K562 (cell line): ENCODE measurements around the gene ATAD3C. TPM values are rescaled to one million over a fixed set of nuclear protein-coding genes. Genes with fewer than 3 reads are reported as not detected.

Source experiments
- CBFA2T2 ChIP-seq: fragments of 450-650 bp; conservative IDR thresholded peaks from 2 replicates; pipeline ENCODE4 v1.6.1; 2017; ENCODE audit warnings: mild to moderate bottlenecking
- DACH1 ChIP-seq: fragments of 450-650 bp; IDR thresholded peaks from 2 replicates; pipeline ENCODE4 v1.6.1; 2018; ENCODE audit not compliant: partially characterized antibody
- DIDO1 ChIP-seq: fragments of 450-650 bp; IDR thresholded peaks from 2 replicates; pipeline ENCODE4 v1.6.1; 2016; ENCODE audit warnings: low read depth, missing biosample characterization, missing genetic modification characterization
- HMG20A ChIP-seq: fragments of 450-650 bp; formaldehyde crosslinking; conservative IDR thresholded peaks from 2 replicates; pipeline ENCODE4 v1.4.0; 2020; ENCODE audit warnings: mild to moderate bottlenecking, mixed read lengths
- NCOA6 ChIP-seq: fragments of 450-650 bp; IDR thresholded peaks from 2 replicates; pipeline ENCODE4 v1.6.1; 2017; ENCODE audit warnings: mild to moderate bottlenecking
- PCBP1 ChIP-seq: fragments of 200-400 bp; formaldehyde crosslinking; IDR thresholded peaks from 2 replicates; pipeline ENCODE4 v1.6.1; 2018; ENCODE audit warnings: mild to moderate bottlenecking, low read depth, low read length; ENCODE audit not compliant: poor library complexity, severe bottlenecking
- PCBP2 ChIP-seq: fragments of 200-400 bp; formaldehyde crosslinking; IDR thresholded peaks from 2 replicates; pipeline ENCODE4 v1.6.1; 2018; ENCODE audit warnings: low read length, low read depth, mild to moderate bottlenecking, moderate library complexity; ENCODE audit not compliant: poor library complexity, severe bottlenecking
- PHF20 ChIP-seq: fragments of 450-650 bp; IDR thresholded peaks from 2 replicates; pipeline ENCODE4 v1.6.1; 2018; ENCODE audit not compliant: partially characterized antibody
- PHF21A ChIP-seq: fragments of 450-650 bp; IDR thresholded peaks from 2 replicates; pipeline ENCODE4 v1.6.1; 2017; ENCODE audit warnings: low read depth, borderline replicate concordance
- RAD51 ChIP-seq: fragments of 450-650 bp; IDR thresholded peaks from 2 replicates; pipeline ENCODE4 v1.7.1; 2016; ENCODE audit warnings: low read depth, mild to moderate bottlenecking, borderline replicate concordance
- SAFB ChIP-seq: fragments of 200-400 bp; formaldehyde crosslinking; IDR thresholded peaks from 2 replicates; pipeline ENCODE4 v1.6.1; 2017; ENCODE audit warnings: low read depth, low read length, borderline replicate concordance
- SAFB2 ChIP-seq: fragments of 200-400 bp; formaldehyde crosslinking; IDR thresholded peaks from 2 replicates; pipeline ENCODE4 v1.6.1; 2018; ENCODE audit warnings: borderline replicate concordance, low read length, low read depth, moderate library complexity; ENCODE audit not compliant: severe bottlenecking
- TBP ChIP-seq: optimal IDR thresholded peaks from 2 replicates; pipeline ENCODE3; 2011; ENCODE audit warnings: low read depth, low read length, improper control_type of control experiment
- ZNF3 ChIP-seq: fragments of 250-450 bp; sonication (Bioruptor Pico); IDR thresholded peaks from 2 replicates; pipeline ENCODE4 v1.5.0; 2021; ENCODE audit warnings: mild to moderate bottlenecking, moderate library complexity
- polyA plus RNA-seq, 8 experiments: library from polyadenylated mRNA; depleted of rRNA in 4 of 8; stranded (reverse) in 5 of 8; unstranded in 3 of 8; fragments of >200 nt; fragmentation: Nextera tagmentation in 2 of 8; fragmentation: Illumina TruSeq in 1 of 8; extraction: Ambion mirVana in 2 of 8; extraction: Trizol in 1 of 8; gene quantifications; 2 replicates each; pipeline versions ENCODE4 v1.2.1 to v1.2.3, GENCODE V29; 2011 to 2014; ENCODE audit warnings: inconsistent platforms in 1 of 8, missing spikeins in 1 of 8
- total RNA-seq, 7 experiments: library from RNA; depleted of rRNA in 6 of 7; stranded (reverse); fragments of >200 nt in 6 of 7; fragmentation: Illumina TruSeq in 2 of 7; extraction: Trizol in 2 of 7; gene quantifications; 2 replicates each; pipeline versions ENCODE4 v1.2.1 to v1.2.3, GENCODE V29; 2011 to 2021; ENCODE audit warnings: low replicate concordance in 1 of 7
- TF ChIP-seq, protein P1 (sequence below): fragments of 450-650 bp; formaldehyde crosslinking; IDR thresholded peaks from 2 replicates; pipeline ENCODE4 v1.4.0; 2020; ENCODE audit warnings: mild to moderate bottlenecking
- TF ChIP-seq, protein P2 (sequence below): sonication (generic); formaldehyde crosslinking; IDR thresholded peaks from 2 replicates; pipeline ENCODE4 v1.8.0; 2022; ENCODE audit warnings: mild to moderate bottlenecking, missing genetic modification reagents
- TF ChIP-seq, protein P3 (sequence below): fragments of 450-650 bp; IDR thresholded peaks from 2 replicates; pipeline ENCODE4 v1.7.0; 2016; ENCODE audit warnings: borderline replicate concordance
- TF ChIP-seq, protein P4 (sequence below): sonication (generic); formaldehyde crosslinking; IDR thresholded peaks from 2 replicates; pipeline ENCODE4 v1.8.0; 2023; ENCODE audit warnings: mild to moderate bottlenecking, missing genetic modification reagents
- TF ChIP-seq, protein P5 (sequence below): fragments of 450-650 bp; IDR thresholded peaks from 2 replicates; pipeline ENCODE4 v1.6.1; 2016; ENCODE audit warnings: borderline replicate concordance

Gene ATAD3C
- total and polyA plus RNA-seq, 9 of the 15 experiments (the other 6 are each of a cell fraction or from before 2014, with no cell fraction given): 0.03 to 0.18 TPM; not detected in 7

DNA sequence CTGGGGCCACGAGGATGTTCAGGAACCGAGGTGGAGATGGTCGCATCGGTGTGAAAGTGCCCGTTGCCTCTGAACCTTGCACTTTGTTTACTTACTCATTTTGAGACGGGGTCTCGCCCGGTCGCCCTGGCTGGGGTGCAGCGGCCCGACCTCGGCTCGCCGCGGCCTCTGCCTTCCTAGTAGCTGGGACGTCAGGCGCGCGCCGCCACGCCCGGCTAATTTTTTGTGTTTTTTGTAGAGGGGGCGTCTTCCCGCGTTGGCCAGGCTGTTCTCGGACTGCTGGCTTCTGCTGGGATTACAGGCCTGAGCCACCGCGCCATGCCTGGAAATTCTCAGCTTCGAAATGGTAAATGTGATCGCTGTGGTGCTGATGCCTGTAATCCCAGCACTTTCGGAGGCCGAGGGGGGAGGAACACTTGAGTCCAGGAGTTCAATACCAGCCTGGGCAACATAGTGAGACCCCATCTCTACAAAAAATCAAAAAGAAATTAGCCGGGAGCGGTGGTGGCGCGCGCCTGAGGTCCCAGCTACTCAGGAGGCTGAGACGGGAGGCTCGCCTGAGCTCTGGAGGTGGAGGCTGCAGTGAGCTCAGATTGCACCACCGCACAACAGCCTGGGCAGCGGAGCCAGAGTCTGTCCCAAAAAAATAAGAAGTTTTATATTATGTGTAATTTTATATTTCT lies 41.7 kb upstream of the ATAD3C start (continued):
- TF ChIP-seq, protein P1, sequence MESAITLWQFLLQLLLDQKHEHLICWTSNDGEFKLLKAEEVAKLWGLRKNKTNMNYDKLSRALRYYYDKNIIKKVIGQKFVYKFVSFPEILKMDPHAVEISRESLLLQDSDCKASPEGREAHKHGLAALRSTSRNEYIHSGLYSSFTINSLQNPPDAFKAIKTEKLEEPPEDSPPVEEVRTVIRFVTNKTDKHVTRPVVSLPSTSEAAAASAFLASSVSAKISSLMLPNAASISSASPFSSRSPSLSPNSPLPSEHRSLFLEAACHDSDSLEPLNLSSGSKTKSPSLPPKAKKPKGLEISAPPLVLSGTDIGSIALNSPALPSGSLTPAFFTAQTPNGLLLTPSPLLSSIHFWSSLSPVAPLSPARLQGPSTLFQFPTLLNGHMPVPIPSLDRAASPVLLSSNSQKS (CRISPR knock-in tag): no peak
- no peak for TF ChIP-seq NCOA6
- no peak for TF ChIP-seq PCBP2
- TF ChIP-seq SAFB2: no peak
- TF ChIP-seq SAFB: no peak
- no peak for TF ChIP-seq CBFA2T2
- no peak for TF ChIP-seq TBP
- no peak for TF ChIP-seq PHF21A
- no peak for TF ChIP-seq DACH1
- TF ChIP-seq, protein P2, sequence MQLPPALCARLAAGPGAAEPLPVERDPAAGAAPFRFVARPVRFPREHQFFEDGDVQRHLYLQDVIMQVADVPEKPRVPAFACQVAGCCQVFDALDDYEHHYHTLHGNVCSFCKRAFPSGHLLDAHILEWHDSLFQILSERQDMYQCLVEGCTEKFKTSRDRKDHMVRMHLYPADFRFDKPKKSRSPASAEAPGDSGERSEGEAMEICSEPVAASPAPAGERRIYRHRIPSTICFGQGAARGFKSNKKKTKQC (CRISPR knock-in tag): peak; percentile 46
- TF ChIP-seq RAD51: no peak
- TF ChIP-seq, protein P3, sequence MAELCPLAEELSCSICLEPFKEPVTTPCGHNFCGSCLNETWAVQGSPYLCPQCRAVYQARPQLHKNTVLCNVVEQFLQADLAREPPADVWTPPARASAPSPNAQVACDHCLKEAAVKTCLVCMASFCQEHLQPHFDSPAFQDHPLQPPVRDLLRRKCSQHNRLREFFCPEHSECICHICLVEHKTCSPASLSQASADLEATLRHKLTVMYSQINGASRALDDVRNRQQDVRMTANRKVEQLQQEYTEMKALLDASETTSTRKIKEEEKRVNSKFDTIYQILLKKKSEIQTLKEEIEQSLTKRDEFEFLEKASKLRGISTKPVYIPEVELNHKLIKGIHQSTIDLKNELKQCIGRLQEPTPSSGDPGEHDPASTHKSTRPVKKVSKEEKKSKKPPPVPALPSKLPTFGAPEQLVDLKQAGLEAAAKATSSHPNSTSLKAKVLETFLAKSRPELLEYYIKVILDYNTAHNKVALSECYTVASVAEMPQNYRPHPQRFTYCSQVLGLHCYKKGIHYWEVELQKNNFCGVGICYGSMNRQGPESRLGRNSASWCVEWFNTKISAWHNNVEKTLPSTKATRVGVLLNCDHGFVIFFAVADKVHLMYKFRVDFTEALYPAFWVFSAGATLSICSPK: no peak
- no peak for TF ChIP-seq PCBP1
- TF ChIP-seq, protein P4, sequence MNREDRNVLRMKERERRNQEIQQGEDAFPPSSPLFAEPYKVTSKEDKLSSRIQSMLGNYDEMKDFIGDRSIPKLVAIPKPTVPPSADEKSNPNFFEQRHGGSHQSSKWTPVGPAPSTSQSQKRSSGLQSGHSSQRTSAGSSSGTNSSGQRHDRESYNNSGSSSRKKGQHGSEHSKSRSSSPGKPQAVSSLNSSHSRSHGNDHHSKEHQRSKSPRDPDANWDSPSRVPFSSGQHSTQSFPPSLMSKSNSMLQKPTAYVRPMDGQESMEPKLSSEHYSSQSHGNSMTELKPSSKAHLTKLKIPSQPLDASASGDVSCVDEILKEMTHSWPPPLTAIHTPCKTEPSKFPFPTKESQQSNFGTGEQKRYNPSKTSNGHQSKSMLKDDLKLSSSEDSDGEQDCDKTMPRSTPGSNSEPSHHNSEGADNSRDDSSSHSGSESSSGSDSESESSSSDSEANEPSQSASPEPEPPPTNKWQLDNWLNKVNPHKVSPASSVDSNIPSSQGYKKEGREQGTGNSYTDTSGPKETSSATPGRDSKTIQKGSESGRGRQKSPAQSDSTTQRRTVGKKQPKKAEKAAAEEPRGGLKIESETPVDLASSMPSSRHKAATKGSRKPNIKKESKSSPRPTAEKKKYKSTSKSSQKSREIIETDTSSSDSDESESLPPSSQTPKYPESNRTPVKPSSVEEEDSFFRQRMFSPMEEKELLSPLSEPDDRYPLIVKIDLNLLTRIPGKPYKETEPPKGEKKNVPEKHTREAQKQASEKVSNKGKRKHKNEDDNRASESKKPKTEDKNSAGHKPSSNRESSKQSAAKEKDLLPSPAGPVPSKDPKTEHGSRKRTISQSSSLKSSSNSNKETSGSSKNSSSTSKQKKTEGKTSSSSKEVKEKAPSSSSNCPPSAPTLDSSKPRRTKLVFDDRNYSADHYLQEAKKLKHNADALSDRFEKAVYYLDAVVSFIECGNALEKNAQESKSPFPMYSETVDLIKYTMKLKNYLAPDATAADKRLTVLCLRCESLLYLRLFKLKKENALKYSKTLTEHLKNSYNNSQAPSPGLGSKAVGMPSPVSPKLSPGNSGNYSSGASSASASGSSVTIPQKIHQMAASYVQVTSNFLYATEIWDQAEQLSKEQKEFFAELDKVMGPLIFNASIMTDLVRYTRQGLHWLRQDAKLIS (CRISPR knock-in tag): peak; percentile 91
- no peak for TF ChIP-seq HMG20A (CRISPR knock-in tag)
- TF ChIP-seq, protein P5, sequence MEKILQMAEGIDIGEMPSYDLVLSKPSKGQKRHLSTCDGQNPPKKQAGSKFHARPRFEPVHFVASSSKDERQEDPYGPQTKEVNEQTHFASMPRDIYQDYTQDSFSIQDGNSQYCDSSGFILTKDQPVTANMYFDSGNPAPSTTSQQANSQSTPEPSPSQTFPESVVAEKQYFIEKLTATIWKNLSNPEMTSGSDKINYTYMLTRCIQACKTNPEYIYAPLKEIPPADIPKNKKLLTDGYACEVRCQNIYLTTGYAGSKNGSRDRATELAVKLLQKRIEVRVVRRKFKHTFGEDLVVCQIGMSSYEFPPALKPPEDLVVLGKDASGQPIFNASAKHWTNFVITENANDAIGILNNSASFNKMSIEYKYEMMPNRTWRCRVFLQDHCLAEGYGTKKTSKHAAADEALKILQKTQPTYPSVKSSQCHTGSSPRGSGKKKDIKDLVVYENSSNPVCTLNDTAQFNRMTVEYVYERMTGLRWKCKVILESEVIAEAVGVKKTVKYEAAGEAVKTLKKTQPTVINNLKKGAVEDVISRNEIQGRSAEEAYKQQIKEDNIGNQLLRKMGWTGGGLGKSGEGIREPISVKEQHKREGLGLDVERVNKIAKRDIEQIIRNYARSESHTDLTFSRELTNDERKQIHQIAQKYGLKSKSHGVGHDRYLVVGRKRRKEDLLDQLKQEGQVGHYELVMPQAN: peak; percentile 21; the same call in 1 of the 2 replicates
- no peak for TF ChIP-seq PHF20
- TF ChIP-seq DIDO1 (tag): no peak
- no peak for TF ChIP-seq ZNF3 (CRISPR knock-in tag)
